ENCODE results near the gene HIBCH.
"Not testable (repeated sequence)": the region's sequence is repeated elsewhere in the genome, so short reads cannot be mapped to it uniquely, and the experiment has no call there.

DNA sequence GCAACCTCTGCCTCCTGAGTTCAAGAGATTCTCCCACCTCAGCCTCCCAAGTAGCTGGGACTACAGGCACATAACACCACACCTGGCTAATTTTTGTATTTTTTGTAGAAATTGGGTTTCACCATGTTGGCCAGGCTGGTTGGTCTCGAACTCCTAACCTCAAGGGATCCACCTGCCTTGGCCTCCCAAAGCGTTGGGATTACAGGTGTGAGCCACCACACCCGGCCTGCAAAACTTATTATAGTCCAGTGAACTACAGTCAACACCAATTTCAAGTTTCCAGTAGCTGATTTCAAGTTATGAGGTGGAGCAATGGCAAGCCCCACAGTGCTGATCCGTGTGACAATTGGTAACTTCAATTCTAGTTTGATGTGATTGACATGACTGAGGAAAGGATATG lies 16.0 kb upstream of the HIBCH start:
- TF ChIP-seq CTCF (IDR thresholded peaks at IDR 0.05; ENCODE audit: low read depth, low read length, missing input control); SP1 (IDR thresholded peaks at IDR 0.05); RAD21 (IDR thresholded peaks at IDR 0.05); JUND (IDR thresholded peaks at IDR 0.05); GABPA (IDR thresholded peaks at IDR 0.05 in 1 of 2, conservative IDR thresholded peaks at IDR 0.05 in 1 of 2); TAF1 (conservative IDR thresholded peaks at IDR 0.05); MAX (IDR thresholded peaks at IDR 0.05): not testable (repeated sequence)
- TF ChIP-seq, protein P1, sequence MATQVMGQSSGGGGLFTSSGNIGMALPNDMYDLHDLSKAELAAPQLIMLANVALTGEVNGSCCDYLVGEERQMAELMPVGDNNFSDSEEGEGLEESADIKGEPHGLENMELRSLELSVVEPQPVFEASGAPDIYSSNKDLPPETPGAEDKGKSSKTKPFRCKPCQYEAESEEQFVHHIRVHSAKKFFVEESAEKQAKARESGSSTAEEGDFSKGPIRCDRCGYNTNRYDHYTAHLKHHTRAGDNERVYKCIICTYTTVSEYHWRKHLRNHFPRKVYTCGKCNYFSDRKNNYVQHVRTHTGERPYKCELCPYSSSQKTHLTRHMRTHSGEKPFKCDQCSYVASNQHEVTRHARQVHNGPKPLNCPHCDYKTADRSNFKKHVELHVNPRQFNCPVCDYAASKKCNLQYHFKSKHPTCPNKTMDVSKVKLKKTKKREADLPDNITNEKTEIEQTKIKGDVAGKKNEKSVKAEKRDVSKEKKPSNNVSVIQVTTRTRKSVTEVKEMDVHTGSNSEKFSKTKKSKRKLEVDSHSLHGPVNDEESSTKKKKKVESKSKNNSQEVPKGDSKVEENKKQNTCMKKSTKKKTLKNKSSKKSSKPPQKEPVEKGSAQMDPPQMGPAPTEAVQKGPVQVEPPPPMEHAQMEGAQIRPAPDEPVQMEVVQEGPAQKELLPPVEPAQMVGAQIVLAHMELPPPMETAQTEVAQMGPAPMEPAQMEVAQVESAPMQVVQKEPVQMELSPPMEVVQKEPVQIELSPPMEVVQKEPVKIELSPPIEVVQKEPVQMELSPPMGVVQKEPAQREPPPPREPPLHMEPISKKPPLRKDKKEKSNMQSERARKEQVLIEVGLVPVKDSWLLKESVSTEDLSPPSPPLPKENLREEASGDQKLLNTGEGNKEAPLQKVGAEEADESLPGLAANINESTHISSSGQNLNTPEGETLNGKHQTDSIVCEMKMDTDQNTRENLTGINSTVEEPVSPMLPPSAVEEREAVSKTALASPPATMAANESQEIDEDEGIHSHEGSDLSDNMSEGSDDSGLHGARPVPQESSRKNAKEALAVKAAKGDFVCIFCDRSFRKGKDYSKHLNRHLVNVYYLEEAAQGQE (IDR thresholded peaks at IDR 0.05), result not testable (repeated sequence)

Data from liver (tissue), 3 donors.